GM12872 (cell line): ENCODE data around the gene SOAT1.

ENCODE experiments used
- TF ChIP-seq, protein P1 (sequence below): IDR thresholded peaks from 3 replicates; pipeline ENCODE4 v1.5.1; 2011; ENCODE audit warnings: low read depth, mild to moderate bottlenecking, low read length, moderate library complexity; ENCODE audit not compliant: insufficient read depth

SOAT1 gene

GRCh38 chr1:179293340-179294327 lies at the start of gene SOAT1:
Gene SOAT1 (plus strand): TSS chr1:179293797. CDS start chr1:179302685, 8,888 bp downstream.
- TF ChIP-seq, protein P1, sequence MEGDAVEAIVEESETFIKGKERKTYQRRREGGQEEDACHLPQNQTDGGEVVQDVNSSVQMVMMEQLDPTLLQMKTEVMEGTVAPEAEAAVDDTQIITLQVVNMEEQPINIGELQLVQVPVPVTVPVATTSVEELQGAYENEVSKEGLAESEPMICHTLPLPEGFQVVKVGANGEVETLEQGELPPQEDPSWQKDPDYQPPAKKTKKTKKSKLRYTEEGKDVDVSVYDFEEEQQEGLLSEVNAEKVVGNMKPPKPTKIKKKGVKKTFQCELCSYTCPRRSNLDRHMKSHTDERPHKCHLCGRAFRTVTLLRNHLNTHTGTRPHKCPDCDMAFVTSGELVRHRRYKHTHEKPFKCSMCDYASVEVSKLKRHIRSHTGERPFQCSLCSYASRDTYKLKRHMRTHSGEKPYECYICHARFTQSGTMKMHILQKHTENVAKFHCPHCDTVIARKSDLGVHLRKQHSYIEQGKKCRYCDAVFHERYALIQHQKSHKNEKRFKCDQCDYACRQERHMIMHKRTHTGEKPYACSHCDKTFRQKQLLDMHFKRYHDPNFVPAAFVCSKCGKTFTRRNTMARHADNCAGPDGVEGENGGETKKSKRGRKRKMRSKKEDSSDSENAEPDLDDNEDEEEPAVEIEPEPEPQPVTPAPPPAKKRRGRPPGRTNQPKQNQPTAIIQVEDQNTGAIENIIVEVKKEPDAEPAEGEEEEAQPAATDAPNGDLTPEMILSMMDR: 0 out of 3 replicates have a peak, but pooled peaks have one; percentile 16

DNA sequence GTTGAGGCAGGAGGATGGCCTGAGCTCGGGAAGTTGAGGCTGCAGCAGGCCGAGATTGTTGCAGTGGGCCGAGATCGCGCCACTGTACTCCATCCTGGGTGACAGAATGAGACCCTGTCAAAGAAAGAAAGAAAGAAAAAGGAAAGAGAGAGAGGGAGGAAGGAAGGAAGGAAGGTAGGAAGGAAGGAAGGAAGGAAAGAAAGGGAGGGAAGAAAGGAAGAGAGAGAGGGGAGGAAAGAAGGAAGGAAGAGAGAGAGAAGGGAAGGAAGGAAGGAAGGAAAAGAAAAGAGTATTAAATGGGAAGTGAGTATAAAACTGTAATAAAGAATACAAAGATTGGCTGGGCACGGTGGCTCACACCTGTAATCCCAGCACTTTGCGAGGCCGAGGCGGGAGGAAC lies 45.7 kb upstream of the SOAT1 start:
- TF ChIP-seq, protein P1: no peak

DNA sequence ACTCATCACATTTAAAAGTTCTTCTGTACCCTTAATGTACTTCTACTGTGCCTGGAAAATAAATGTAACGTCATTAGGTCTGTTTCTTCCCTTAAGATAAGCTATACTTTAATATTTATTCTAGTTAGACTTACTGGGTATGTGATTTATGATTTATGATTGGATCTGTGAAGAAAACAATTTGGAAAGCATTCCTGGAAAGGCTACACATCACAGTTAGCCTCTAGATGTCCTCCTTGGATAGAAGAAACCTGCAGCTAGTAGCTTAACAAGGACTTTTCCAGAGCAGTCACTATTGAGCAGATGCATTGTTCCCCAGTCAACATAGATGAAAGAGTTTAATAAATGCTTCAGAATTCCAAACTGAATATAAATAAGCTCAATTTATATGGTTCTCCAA lies 41.9 kb upstream of the SOAT1 start:
- TF ChIP-seq, protein P1: peak; percentile 18; the same call in 1 of the 3 replicates

DNA sequence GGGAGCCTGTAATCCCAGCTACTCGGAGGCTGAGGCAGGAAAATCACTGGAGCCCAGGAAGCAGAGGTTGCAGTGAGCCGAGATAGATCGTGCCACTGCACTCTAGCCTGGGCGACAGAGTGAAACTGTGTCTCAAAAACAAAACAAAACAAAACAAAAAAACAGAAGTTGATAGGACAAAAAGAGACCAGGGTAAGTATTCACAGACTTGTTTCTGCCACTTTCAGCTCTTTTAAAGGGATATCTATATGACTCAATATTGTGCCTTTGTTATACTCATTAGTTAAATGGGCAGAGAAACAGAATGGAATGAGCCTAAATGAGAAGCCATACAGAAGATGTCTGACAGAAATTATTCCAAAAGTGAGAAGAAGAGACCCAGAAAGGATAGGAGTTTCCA lies 41.0 kb upstream of the SOAT1 start:
- TF ChIP-seq, protein P1: no peak

DNA sequence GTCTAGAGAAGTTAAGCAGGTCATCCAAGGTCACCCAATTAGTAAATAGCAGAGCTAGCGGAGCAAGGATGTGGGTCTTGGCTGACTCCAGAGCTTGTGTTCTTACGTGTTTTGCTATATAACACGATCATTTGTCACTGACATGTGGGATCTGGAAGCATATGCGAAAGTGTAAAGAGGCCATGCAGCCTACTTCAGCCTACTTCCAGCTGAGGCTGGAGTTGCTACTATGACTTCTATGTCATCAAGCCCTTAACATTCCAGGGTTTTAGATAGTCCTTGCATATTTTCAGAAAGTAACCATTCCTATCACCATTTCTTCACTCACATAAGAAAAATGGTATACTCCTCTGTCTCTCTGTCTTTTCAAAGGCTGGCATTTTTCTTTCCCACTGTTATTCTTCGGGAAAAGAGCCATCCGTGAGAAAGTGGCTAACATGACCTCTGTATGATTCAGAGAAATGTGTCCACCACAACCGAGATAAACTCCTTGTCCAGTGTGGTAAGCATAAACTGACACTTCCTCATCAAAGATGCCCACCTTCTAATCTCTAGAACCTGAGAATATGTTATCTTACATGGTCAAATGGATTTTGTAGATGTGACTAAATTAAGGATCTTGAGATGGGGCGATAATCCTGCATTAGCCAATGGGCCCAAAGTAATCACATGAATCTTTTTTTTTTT lies 40.2 kb upstream of the SOAT1 start:
- TF ChIP-seq, protein P1: no peak

GRCh38 chr1:179262183-179262582 lies 31.4 kb upstream of the SOAT1 start:
- TF ChIP-seq, protein P1: no peak

- TF ChIP-seq, protein P1: no peak
These were observed 30.5 kb upstream of the SOAT1 start for GRCh38 chr1:179263121-179263520.
